Camera-type eye (tissue), 1 donor: Measurements from ENCODE around the gene GREM2. TPM values are rescaled to one million over a fixed set of nuclear protein-coding genes. Genes with fewer than 3 reads are reported as not detected.

Experiments
- total RNA-seq: library from RNA; depleted of rRNA; stranded (reverse); fragments of >200 nt; gene quantifications from one replicate; pipeline ENCODE4 v1.2.3, GENCODE V29; 2014

Gene GREM2
- 6.4 TPM for total RNA-seq

GRCh38 chr1:240611619-240612480 is at the start of gene GREM2:
Gene GREM2 (minus strand): TSS chr1:240612155. CDS start chr1:240493475, 118,680 bp downstream.

